NOMO-1 treated with DMSO at 0.1 percent for 48 hours (cell line): ENCODE results near the gene ADAMTSL3.

ENCODE experiments used
- DNase-seq: peaks from one replicate; lab custom pipeline; 2025; ENCODE audit not compliant: unreplicated experiment; lab: John Stamatoyannopoulos, UW

The ADAMTSL3 gene, protein sequence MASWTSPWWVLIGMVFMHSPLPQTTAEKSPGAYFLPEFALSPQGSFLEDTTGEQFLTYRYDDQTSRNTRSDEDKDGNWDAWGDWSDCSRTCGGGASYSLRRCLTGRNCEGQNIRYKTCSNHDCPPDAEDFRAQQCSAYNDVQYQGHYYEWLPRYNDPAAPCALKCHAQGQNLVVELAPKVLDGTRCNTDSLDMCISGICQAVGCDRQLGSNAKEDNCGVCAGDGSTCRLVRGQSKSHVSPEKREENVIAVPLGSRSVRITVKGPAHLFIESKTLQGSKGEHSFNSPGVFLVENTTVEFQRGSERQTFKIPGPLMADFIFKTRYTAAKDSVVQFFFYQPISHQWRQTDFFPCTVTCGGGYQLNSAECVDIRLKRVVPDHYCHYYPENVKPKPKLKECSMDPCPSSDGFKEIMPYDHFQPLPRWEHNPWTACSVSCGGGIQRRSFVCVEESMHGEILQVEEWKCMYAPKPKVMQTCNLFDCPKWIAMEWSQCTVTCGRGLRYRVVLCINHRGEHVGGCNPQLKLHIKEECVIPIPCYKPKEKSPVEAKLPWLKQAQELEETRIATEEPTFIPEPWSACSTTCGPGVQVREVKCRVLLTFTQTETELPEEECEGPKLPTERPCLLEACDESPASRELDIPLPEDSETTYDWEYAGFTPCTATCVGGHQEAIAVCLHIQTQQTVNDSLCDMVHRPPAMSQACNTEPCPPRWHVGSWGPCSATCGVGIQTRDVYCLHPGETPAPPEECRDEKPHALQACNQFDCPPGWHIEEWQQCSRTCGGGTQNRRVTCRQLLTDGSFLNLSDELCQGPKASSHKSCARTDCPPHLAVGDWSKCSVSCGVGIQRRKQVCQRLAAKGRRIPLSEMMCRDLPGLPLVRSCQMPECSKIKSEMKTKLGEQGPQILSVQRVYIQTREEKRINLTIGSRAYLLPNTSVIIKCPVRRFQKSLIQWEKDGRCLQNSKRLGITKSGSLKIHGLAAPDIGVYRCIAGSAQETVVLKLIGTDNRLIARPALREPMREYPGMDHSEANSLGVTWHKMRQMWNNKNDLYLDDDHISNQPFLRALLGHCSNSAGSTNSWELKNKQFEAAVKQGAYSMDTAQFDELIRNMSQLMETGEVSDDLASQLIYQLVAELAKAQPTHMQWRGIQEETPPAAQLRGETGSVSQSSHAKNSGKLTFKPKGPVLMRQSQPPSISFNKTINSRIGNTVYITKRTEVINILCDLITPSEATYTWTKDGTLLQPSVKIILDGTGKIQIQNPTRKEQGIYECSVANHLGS (N-terminal part only)

DNA sequence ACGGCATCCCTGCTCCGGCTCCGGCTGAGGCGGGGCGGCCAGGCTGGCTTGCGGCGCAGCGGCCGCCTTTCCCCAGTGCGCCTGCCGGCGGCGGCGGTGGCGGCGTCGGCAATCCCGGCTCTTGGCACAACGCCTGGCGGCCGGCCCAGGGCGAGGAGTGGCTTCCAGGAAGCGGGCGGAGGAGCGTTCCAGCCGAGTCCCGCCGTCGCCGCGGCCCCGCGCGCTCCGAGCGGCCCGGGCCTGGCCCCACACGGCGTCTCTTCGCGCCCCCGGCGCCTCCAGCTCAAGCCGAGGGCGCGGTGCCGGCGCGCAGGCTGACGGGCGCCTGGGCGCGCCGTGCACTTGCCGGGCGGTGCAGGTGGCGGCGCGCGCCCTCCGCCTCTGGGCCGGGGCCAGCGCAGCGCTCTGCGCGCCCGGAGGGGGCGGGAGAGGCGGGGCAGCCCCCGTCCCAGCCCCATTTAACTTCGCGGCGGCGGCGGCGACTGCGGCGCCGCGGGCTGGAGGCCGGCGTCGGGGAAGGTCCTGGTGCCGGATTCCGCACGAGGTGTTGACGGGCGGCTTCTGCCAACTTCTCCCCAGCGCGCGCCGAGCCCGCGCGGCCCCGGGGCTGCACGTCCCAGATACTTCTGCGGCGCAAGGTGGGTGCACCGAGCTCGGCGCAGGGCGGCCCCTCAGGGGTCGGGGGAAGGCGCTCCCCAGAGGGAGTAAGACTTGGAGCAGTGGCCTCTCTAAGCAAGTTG lies at the start of gene ADAMTSL3:
Gene ADAMTSL3 (plus strand): TSS at position 485 of the 740 bp plus-strand sequence. CDS start 1,639 bp downstream, outside the sequence.
- DNase-seq = no peak

DNA sequence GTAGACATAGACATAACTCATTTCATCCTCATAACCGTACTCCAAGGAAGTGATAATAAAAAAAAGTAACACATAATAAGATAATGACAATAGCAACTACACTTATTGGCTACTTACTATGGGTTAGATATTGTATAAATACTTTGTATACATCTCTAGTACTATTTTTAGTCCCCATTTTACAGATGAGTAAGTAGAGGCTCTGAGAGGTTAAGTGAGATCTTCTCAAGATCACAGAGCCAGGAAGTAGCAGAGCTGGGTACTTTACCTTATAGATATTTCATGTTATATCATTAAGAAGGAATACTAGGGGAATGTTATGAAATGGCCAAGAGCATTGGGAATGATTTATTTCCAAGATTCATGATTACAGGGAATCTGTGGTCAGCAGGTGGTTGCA lies 49.4 kb upstream of the ADAMTSL3 start:
- no peak for DNase-seq

DNA sequence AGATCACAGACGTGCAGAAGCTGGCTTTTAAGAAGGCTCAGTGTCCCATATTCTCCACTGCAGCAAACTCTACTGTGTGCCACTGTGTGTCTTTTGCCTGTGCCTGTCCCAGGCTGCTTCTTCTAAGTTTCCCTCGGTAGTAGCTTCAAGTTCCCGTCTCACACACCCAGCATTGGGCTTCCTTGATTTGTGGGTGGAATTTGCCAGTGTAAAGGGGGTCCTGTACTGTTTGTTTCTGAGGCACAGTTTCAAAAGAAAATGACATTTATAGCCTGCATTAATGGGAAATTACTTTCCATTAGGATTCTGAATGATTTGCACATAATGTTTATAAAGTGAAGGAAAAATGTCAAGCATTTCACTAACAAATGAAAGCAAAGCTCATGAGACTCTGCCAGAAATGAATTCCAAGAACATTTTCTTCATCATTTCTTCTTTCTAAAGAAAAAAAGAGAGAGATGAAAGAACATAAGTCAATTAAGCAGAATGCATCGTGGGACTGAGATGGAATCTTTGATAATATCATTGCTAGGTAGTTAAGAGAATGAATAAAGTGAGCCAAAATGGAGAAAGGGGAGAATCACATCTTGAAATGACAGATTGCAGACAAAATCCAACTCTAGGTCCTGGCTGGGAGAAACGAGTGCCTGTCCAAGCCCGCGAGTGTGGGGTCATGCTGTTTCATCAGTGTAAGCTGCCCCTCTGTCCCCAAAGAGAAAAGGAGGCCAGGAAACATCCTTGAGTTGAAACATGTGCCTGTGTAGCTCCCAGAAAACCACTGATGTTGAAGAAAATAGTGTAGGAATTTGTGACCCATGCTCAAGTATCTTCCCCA lies 48.6 kb upstream of the ADAMTSL3 start:
- no peak for DNase-seq

DNA sequence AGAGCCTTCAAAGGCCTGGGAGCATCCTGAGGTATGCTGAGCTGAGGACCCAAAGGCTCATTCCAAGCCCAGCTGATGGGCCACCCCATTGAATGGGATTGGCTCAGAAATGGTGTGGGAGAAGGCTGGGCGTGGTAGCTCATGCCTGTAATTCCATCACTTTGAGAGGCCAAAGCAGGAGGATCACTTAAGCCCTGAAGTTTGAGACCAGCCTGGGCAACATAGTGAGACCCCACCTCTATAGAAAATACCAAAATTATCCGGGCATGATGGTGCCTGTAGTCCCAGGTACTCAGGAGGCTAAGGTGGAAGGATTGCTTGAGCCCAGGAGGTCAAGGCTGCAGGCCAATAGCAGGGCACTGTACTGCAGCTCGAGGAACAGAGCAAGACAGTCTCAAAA lies 43.8 kb upstream of the ADAMTSL3 start:
- no peak for DNase-seq

DNA sequence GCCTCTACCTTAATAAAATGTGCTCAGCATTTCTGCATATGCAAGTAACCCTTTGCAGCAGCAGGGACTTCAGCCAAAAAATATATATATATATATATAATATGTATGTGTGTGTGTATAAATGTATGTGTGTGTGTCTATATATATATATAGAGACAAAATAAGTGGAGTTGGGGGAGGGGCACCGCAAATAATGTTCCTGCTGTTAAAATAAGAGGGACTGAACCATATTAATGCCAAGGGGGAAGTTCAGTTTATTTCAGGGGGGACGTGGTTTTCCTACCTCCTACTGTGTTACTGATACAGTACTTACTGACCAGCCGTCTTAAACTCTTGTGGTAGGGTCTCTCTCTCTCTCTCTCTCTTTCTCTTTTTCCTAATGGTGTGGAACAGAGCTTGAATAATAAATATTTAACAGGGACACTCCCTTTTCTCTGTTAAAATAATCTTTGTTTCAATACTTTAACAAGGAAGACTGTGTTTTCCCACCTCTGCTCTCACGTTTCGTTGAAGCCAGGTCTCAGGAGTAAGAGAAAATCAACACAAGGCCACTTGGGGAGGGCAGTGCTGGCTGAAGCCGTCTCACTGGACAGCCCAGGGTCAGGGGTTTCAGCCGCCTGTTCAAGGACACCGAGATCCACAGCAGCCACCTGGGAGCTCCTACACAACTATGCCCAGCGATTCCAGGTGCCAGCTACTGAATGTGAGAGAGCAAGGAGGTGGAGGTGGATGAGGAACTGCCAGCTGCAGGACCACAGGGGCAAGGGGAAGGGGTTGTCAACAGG lies 42.8 kb upstream of the ADAMTSL3 start:
- no peak for DNase-seq

DNA sequence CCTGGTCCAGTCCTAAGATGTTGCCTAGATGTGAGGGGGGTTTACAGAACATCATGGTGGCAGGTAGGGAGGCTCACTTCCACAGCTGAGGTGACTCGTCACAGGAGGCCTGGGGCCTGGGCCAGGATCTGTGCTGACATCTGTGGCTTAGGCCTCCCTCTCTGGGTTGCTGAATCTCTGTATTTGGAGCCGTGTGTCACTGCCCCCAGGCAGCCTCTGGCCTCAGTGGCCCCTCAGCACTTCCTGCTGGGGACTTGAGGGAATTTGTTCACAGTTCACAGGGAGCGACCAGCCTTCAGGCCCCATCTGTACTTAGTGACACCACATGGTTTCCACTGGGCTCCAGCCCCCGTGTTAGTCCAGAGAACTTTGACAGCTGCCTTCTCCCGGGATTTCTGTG lies 41.7 kb upstream of the ADAMTSL3 start:
- DNase-seq = no peak

DNA sequence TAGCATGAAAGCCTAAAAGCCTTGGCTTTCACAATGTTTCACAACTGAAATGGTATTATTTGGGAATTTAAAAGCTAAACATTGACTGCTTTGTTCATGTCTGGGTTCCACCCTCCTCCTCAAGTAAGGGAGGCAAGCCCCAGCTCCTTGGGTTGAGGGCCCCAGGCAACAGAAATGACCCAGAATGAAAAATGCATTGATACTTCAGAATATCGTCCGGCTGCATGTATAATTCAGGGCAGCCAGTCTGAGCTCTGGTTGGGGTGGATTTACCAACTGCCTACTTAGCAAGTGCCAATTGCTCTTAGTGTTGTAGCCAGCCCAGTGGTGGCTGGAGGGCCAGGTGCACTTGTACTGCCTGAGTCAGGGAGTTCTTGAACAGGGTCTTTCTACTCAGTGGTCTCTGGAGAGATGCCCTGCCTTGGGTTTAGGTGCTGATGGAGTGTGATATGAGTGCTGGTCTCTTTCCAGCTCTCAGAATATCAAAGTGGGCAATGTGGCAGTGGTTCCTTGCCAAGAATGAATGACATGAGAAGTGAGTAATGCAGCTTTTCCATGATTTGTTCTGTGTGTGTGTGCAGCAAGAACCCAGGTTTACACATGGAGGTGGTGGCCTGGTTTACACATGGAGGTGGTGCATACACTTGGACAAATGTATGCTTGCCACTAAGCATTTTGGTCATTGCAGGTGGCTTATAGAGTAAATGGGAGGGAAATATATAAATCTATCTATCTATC lies 40.9 kb upstream of the ADAMTSL3 start:
- no peak for DNase-seq

DNA sequence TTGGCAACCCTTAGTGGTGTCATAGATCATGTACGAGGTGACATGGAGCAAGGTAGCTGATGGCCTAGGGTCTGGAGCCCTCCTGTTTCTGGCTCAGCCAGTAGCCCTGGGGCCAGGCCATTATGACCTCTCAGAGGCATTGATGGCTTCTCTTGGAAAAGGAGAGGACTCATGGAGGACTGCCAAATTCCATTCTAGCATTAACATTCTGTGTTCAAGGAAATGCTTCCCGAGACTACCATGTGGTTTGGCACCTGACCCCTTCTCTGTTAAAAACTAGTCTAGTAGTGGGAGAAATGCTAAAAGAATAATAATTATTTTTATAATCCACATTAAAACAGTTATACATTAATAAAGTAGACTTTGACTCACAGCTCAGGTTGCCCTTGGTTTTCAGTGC lies 40.2 kb upstream of the ADAMTSL3 start:
- no peak for DNase-seq

DNA sequence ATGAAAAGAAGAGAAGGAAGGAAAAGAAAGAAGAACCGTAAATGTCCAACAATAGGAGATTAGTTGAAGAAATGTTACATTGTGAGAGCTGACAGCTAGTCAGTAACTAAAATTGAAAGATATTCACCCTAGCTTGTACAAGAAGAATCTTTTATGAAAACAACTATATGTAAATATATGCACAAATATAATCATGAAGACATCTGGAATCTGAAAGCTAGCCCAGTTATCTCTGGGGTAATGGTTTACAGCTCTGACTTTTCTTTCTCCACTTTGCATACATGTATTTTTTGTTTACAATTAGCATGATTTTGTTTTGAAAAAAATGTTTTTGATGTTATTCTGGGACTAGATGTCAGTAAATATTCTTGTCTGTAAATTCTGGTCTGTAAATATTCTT lies 37.1 kb upstream of the ADAMTSL3 start:
- DNase-seq = no peak

DNA sequence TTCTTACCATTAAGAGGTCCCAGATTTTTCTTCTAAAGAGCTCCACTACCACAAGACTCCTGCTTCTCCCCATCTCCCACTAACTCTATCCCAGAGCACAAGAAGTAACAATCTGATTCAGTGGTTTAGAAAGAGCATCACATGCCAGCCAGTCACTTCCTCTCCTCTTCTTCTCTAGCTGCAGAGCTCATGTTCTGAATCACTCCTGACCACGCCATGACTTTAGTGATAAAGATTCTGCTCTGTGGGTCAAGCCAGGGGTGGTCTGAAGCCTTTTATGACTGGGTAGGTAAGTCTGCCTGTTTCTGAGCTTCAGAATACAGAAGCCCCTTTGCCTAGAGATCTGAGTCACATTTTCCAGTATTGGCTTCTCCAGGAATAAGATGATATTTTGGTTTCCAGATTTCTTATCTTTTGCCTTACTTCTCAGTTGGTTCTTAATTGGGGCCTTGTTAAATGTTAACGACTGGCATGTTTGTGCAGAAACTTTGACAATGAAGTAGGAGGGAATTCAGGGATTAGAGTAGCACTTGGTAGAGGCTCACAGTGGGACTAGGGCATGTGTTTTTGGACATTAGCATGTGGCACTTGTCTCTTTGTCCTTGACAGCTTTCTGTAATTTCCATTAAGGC lies 27.6 kb upstream of the ADAMTSL3 start:
- DNase-seq = no peak

DNA sequence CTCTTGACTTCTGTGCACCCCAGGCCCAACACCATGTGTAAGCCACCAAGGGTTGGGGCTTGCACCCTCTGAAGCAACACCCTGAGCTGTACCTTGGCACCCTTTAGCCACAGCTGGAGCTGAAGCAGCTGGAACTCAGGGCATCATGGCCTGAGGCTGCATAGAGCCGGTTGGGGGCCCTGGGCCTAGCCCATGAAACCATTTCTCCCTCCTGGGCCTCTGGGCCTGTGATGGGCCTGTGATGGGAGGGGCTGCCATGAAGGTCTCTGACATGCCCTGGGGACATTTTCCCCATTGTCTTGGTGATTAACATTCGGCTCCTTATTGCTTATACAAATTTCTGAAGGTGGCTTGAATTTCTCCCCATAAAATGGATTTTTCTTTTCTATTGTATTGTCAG lies 22.4 kb upstream of the ADAMTSL3 start:
- no peak for DNase-seq

DNA sequence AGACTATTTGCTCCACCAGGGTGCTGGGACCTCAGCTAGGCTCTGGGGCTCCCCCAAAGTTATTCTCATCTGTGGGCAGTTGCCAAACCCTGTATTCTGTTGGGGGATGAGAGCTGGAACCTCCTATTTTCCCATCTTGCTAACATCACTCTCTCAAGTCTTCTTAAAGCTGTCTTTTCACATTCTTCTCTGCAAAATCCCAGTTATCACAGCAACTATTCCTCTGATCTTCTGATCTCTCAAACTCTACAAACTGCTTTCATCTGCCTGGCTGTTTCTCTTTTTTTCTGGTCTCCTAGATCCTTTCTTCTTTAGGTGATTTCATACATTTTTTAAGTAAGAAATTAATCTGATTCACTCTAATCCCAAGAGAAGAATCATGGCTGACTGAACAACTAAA lies 10.7 kb upstream of the ADAMTSL3 start:
- DNase-seq = no peak

DNA sequence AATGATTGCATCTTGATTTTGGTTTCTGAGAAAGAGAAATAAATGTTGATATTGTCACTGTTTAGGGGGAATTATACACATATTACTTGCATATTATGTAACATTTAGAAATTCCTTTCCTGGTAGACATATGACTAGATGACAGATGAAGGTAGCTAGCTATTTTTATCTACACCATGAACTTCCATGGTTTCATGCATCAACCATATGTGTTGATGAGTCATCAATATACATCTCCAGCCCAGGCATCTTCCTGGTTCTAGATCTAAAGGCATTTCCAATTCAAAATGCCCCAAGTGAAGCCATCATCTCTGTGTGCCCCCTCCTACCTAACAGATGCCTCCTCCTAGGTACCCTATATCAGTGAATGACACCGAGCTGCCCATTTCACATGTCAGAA lies 9.5 kb upstream of the ADAMTSL3 start:
- no peak for DNase-seq

DNA sequence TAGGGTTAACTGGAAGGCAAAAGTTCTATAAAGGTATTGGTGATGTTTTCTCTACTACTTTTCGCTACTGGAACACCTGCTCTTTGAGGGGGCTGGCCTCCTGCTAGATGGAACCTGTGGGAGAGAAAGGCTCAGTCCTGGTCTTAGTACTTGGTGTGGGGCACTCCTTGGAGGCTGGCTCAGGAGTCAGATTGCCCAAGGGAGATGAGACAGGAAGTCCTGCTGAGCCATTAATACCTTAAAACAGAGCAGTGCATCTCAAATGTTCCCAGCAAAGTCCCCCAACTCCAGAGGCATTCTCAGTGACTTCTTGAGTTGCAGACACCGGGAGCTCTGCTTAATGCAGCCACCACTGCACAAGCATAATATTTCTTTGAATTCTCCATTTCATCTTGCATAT lies 3.1 kb upstream of the ADAMTSL3 start:
- no peak for DNase-seq

DNA sequence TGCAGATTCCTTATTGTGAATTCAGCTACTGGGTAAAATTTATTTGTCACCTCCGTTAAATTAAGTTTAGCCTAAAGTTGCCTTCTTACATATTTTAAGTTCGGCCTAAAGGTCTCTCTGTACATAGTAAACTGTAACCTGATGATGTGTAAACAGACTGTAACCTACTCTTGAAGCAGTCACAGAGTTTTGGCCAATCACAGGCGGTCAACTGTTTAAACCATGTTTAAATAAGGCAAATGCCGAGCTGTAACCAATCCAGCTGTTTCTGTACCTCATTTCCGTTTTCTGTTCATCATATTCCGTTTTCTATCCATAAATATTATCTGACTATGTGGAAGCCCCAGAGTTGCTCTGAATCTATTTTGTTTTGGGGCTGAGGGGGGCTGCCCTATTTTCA lies 2.4 kb upstream of the ADAMTSL3 start:
- DNase-seq = no peak

DNA sequence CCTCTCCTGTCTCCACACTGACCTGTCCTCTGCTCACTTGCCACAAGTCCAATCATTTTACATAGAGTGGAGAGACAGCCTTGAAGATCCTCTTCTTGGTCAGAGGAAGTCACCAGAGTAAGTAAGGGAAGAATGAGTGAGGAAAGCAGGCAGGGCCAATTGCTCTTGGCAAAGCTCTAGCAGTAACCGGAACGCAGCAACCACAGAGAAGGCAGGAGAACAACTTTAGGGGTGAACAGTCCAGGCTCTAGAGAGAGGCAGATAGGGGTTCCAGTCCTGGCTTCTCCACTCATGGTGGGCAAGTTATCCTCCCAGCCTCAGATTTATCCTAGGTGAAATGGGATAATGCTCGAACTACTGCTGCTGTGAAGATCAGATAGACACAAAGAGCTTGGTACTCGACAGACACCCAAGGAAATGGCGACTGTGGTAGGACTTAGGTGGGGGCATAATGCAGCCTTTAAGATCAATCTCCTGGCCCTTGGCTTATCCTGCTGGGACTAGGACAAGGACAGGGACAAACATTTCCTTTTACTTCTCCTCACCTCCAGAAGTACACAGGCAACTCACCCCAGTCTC lies 1.2 kb upstream of the ADAMTSL3 start:
- no peak for DNase-seq

DNA sequence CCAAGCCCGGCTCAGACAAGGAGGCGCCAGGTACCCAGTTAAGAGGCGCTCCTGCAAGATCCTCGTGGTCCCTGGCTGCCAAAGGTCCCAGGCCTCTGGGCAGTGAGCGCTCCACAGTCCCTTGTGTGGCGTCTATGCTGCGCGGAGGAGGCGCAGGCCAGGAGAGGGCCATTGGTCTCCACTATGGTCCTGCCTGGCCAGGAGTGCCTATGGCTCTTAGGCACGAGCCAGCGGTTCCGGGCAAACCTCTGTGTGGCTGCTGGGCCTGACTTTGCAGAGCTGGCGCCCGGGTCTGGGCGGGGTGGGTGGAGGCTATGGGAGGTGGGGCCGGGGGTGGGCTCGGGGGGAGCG lies 660 bp upstream of the ADAMTSL3 start:
- no peak for DNase-seq
